HG03108 (cell line): ENCODE results near the gene HMGXB4.

ENCODE experiments used
- ATAC-seq: cut with Tn5 transposase; IDR thresholded peaks from one replicate; pipeline ENCODE4 v1.9.1; 2021; ENCODE audit warnings: moderate library complexity; ENCODE audit not compliant: unreplicated experiment

HMGXB4 gene

DNA sequence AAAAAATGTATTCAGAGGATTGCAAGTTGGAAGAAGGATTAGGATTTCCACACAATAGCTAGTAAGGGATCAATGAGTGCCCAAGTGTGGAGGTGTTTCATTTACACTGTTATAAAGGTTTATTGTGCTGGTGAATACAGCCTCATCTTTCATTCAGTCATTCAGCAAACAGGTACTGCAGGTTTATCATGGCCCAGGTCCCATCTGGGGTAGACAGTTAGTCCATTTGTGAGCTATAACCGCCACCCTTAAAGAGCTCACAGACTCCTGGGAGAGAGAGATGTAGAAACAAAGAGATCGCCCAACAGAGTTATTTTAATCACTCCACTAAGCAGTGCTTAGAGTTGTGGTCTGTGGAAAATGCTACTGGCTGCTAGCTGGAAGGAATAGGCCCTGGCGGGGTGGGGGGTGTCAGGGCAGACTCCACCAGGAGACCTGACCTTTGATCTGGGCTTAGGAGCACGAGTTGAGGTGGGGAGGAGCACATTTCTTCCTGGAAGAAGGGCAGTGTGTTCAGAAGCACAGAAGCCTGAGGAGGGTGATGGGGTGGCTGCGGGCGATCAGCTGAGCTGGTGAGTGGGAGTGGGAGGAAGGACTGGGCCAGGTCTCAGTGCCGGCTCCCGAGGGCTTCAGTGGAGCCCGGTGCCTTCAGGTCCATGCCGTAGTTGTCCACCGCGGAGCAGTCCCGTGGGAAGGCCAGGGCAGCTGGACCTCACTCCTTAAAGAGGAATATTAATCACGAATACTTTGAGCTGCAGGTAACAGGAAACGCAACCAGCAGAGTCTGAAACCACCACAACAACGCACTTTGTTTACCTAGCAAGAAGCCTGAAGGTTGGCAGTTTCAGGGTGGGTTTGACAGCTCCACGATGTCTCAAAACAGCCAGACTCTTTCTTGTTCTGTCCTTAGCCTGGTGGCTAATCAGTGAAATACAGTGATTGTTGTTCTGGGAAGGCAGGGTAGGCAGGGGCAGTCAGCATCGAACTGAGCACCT, 53.6 kb downstream of the HMGXB4 start:
- no peak for ATAC-seq

GRCh38 chr22:35311551-35311999, 54.3 kb downstream of the HMGXB4 start:
- ATAC-seq: no peak

- ATAC-seq: no peak
Measured at GRCh38 chr22:35312198-35313059, 55.1 kb downstream of the HMGXB4 start.

GRCh38 chr22:35313311-35314121, 56.2 kb downstream of the HMGXB4 start:
- no peak for ATAC-seq

DNA sequence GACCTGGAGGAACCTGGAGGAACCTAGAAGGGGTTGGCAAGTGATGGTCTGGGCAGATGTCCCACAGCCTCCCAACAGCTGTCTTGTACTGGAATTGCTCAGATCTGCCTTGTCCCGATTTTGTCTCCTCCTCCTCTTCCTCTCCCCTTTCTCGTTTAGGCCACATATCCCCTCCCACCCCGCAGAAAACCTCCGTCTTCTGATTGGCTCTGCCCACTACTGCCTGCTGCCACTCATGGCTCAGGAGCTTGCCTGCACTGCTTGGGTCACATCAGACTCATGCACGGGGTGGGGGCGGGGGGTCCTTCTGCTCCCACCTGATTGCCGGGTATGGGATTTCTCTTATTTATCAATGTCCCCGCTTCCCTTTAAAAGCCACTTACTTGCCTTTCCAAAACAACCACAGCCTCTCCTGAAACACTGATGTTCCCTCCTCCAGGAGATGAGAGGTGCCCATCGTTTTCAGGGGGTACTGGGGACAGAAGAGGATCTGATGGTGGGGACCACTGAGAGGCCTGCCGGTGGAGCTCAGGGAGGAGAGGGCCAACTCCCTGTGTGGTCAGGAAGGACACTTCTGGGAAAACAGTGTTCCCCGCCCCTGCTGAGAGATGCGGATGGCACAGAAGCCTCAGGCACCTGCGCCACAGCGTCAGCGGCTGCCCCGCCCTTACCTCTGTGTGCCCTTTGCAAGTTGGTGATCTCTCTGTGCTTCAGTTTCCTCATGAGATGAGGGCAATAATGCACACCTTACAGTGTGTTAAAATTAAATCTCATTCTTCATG, 57.1 kb downstream of the HMGXB4 start:
- ATAC-seq: no peak

GRCh38 chr22:35315141-35315854, 58.0 kb downstream of the HMGXB4 start:
- no peak for ATAC-seq

DNA sequence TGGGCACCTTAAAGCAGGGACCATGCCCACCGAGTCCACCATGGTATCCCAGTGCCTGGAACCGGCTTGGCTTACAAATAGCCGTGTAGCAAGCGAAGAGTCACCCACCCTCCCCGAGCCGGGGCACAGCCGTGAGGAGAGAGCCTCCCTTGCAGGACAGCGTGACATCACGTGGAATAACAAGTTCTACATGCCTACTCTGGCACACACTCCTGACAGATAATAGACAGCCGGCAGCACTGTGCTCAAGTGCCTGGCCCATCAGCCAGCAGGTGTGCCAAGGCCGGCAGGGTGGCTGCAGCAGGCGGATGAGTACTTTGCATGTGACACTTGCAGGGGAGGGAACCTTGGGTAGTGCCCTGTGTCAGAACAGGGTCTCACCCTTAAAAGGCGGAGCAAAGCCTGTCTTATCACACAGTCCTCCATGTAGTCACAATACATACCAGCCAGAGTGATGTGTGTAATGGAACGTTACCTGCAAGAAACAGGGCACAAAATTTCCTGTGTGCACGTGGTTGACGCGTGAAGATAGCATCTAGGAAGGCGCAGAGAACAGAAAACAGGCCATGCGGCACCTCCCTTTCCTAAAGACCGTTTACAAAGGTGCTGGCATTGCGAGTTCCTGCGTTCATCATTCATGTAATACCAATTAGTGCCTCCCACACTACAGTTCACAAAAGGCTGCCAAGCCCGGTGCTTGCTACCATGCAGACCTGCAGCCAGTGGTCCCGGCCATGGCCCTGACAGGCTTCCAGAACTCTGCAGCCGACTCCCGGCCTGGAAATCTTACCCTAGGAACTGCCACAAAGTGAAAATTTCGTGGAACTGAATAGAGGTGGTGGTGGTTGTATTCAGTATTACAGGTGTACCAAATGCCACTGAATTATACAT, 58.8 kb downstream of the HMGXB4 start:
- no peak for ATAC-seq

DNA sequence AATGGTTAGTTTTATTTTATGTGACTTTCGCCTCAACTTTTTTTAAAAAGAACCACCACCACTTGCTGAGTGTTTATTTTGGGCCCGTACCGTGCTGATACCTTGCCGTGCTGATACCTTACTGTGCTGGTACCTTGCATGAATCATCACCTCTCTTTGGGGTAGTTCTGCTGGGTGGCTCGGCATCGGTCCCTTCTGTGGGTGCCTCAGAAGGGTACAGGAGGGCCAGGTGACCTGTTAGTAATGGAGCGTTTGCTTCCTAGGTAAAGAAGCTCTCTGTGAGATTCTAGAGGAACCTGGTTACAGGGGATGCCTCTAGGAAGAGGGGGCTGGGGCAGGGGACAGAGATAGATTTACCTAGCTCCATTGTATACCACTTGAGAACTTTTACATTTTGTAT, 59.5 kb downstream of the HMGXB4 start:
- no peak for ATAC-seq

- ATAC-seq: no peak
Measured at GRCh38 chr22:35317680-35318290, 60.5 kb downstream of the HMGXB4 start.

- ATAC-seq: no peak
Measured at GRCh38 chr22:35318346-35319215, 61.3 kb downstream of the HMGXB4 start.

GRCh38 chr22:35319244-35319985, 62.1 kb downstream of the HMGXB4 start:
- ATAC-seq: no peak

GRCh38 chr22:35322126-35322525, 64.8 kb downstream of the HMGXB4 start:
- ATAC-seq: no peak

GRCh38 chr22:35322893-35323292, 65.6 kb downstream of the HMGXB4 start:
- ATAC-seq: no peak

DNA sequence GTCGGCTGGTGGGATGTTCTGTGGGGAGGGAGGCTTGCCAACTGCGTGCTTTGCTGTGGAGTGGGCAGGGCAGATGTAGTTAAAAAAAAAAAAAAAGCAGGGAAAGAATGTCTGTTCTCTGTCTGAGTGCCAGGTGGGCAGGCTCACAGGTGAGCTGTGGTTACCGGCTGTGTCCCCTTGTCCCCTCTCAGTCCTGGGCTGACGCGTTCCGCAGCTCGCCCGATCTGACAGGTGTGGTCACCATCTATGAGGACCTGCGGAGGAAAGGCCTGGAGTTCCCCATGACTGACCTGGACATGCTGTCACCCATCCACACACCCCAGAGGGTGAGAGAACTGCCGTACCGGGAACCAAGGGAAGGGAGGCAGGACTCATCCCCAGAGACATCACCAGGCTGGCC, 66.0 kb downstream of the HMGXB4 start:
- no peak for ATAC-seq

DNA sequence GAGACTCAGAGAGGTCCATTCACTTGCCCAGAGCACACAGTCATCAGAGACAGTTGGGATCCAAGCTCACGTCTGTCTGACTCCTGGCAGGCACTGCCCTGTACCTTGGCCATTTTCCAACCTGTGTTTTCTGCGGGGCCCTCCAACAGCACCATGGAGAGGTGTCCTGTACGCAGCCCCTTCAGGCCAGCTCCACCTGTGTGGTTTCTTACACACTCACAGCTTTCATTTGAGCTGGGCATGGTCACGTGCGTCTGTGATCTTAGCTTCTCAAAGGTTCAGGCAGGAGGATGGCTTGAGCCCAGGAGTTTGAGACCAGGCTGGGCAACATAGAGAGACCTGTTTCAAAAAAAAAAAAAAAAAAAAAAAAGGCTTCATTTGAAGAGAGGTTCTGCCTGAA, 66.8 kb downstream of the HMGXB4 start:
- no peak for ATAC-seq

DNA sequence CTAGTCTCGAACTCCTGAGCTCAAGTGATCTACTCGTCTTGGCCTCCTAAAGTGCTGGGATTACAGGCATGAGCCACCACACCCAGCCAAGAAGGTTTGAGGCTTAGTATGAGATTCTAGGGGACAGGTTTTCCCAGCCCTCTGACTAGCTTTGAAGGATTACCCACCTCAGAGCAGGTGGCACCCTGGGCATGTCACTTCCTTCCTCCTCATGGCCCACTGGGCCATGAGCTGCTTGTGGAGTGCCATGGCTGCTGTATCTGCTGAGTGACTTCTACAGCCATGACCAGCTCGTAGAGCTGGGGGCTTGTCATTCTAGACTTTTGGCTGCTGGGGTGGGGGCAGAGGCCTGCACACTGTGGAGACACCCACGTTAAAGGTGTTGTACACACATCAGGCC, 67.5 kb downstream of the HMGXB4 start:
- no peak for ATAC-seq
